ENCODE measurements around the gene HHEX. TPM values are rescaled to one million over a fixed set of nuclear protein-coding genes. Genes with fewer than 3 reads are reported as not detected.
A peak's percentile ranks its signal among the peaks of the same experiment; 100 is the strongest.

The HHEX gene
- total and polyA plus RNA-seq, 10 donors, result 45.9 to 81.1 (median 58.4) TPM

DNA sequence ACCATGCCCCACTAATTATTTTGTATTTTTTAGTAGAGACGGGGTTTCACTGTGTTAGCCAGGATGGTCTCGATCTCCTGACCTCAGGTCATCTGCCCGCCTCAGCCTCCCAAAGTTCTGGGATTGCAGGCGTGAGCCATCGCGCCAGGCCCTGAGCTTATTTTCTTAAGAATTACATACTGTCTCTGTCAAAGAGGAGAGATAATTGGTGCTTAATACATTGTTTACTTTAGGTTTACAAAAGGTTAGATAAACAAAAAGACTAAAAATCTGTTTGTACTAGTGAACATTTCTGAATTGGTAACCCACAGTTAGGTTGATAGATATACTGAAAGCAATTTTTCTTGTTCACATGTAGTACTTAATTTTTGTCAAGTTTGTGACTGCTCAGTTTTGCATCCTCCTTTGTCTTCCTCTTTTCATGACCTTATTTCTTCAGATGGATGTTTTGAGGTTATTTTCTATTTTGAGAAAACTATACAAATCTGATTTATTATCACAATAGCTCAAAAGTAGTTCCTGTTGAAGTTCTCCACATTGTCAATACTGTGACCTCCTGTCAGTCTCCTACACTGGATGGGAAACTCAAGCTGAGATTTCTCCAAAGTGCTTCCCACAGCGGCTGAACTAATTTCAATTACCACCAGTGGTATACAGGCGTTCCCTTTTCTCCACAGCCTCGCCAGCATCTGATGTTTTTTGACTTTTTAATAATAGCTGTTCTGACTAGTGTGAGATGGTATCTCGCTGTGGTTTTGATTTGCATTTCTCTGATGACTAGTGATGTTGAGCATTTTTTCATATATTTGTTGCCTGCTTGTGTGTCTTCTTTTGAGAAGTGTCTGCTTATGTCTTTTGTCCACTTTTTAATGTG is 22.5 kb downstream of the HHEX start:
- peak overlapping the region; percentile 4 to 80 (median 63) for H3K27ac ChIP-seq
- WGBS, 5 donors, result 70 to 75% (median 71%) methylated on average over 10 of the region's 10 CpGs
- intact Hi-C loops (cut with DNase I; ENCODE audit: low total_unique reads), result no loop called here

DNA sequence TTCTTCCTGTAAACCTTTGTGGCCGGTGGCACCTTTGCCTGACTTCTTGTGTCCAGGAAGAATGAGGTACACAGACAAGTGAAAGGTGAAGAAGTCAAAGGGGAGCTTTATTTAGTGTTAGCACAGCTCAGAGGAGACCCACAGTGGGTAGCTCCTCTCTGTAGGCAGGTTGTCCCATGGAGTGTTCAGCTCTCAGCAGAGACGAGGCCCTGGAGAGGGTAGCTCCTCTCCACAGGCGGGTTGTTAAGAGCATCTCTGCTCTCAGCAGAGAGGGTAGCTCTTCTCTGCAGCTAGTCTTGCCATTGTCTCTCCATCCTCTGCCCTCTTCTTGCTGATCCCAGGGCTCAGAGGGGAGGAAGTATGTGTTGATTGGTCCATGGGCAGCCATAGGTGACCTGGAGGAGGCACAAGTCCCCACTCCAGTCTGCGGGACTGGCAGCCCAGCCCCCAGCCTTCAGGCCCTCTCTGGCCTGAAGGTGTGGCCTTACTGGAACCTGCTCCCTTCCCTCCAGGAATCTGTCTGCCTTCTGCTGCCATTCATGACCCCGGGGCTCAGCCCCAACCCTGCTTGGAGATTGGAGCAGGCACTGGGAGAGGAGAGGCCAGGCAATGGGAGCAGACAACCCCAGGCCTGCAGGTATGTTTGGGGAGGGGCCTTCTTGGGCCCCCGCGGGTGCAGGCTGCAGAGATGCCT is 24.5 kb downstream of the HHEX start:
- intact Hi-C loops (cut with DNase I; ENCODE audit: low total_unique reads), result no loop called here
- WGBS, 5 donors, result 70 to 97% (median 90%) methylated on average over 5 to 7 of the region's 7 CpGs
- DNase-seq, result no peak
- peaks cover 4 to 57% (median 12%) of the 10 kb centered on the region in 6 donors for H3K4me1 ChIP-seq
- no peak for TF ChIP-seq POLR2AphosphoS5 (IDR thresholded peaks at IDR 0.05)
- TF ChIP-seq POLR2A (IDR thresholded peaks at IDR 0.05), result no peak
- H3K9me3 ChIP-seq, result peaks cover 0 to 8% (median 3%) of the 10 kb centered on the region in 8 donors
- no peak overlapping the region for H3K4me3 ChIP-seq
- H3K36me3 ChIP-seq, result no peaks in the 10 kb centered on the region
- peaks cover 0 to 40% (median 0%) of the 10 kb centered on the region in 7 donors for H3K27me3 ChIP-seq (replicated peaks in 1 of 7)
- H3K27ac ChIP-seq, result no peak overlapping the region

More for the DNA sequence above, 22.5 kb downstream of the HHEX start:
- Histone ChIP-seq H3K9me3 (peaks cover 0 to 8% (median 3%) of the 10 kb centered on the region in 8 donors), H3K4me1 (peaks cover 4 to 55% (median 12%) of the 10 kb centered on the region in 6 donors), H3K4me3 (peak overlapping the region in 1 of 8 donors; percentile 32), H3K36me3 (no peaks in the 10 kb centered on the region), H3K27me3 (replicated peaks in 1 of 7) (peaks cover 0 to 22% (median 0%) of the 10 kb centered on the region in 7 donors)
- no peak for DNase-seq
- TF ChIP-seq POLR2AphosphoS5 (IDR thresholded peaks at IDR 0.05) (no peak), POLR2A (IDR thresholded peaks at IDR 0.05) (no peak)
- TF ChIP-seq, protein P1, sequence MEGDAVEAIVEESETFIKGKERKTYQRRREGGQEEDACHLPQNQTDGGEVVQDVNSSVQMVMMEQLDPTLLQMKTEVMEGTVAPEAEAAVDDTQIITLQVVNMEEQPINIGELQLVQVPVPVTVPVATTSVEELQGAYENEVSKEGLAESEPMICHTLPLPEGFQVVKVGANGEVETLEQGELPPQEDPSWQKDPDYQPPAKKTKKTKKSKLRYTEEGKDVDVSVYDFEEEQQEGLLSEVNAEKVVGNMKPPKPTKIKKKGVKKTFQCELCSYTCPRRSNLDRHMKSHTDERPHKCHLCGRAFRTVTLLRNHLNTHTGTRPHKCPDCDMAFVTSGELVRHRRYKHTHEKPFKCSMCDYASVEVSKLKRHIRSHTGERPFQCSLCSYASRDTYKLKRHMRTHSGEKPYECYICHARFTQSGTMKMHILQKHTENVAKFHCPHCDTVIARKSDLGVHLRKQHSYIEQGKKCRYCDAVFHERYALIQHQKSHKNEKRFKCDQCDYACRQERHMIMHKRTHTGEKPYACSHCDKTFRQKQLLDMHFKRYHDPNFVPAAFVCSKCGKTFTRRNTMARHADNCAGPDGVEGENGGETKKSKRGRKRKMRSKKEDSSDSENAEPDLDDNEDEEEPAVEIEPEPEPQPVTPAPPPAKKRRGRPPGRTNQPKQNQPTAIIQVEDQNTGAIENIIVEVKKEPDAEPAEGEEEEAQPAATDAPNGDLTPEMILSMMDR (IDR thresholded peaks at IDR 0.05 in 8 of 11, conservative IDR thresholded peaks at IDR 0.05 in 3 of 11), result no peak

GRCh38 chr10:92714872-92715271 is 25.1 kb downstream of the HHEX start:
- Histone ChIP-seq H3K36me3 (no peaks in the 10 kb centered on the region), H3K4me1 (peaks cover 4 to 63% (median 12%) of the 10 kb centered on the region in 6 donors), H3K27me3 (replicated peaks in 1 of 7) (peaks cover 0 to 43% (median 0%) of the 10 kb centered on the region in 7 donors), H3K9me3 (peaks cover 0 to 8% (median 3%) of the 10 kb centered on the region in 8 donors), H3K27ac (no peak overlapping the region), H3K4me3 (no peak overlapping the region)
- TF ChIP-seq POLR2AphosphoS5 (IDR thresholded peaks at IDR 0.05) (no peak), POLR2A (IDR thresholded peaks at IDR 0.05) (no peak)
- TF ChIP-seq, protein P1 (IDR thresholded peaks at IDR 0.05 in 8 of 11, conservative IDR thresholded peaks at IDR 0.05 in 3 of 11), result no peak
- WGBS, 5 donors, result 88 to 95% (median 94%) methylated on average over 3 of the region's 3 CpGs
- intact Hi-C loops (cut with DNase I; ENCODE audit: low total_unique reads), result no loop called here
- no peak for DNase-seq

- intact Hi-C loops (cut with DNase I; ENCODE audit: low total_unique reads), result no loop called here
- Histone ChIP-seq H3K4me3 (no peak overlapping the region), H3K27me3 (replicated peaks in 1 of 7) (peaks cover 0 to 53% (median 0%) of the 10 kb centered on the region in 7 donors), H3K27ac (no peak overlapping the region), H3K4me1 (peaks cover 0 to 44% (median 16%) of the 10 kb centered on the region in 6 donors), H3K36me3 (no peaks in the 10 kb centered on the region), H3K9me3 (no peaks in the 10 kb centered on the region)
- 54 to 66% (median 59%) methylated on average over 5 of the region's 5 CpGs for WGBS, 5 donors
- TF ChIP-seq, protein P1 (IDR thresholded peaks at IDR 0.05 in 8 of 11, conservative IDR thresholded peaks at IDR 0.05 in 3 of 11), result no peak
- TF ChIP-seq POLR2A (IDR thresholded peaks at IDR 0.05) (no peak), POLR2AphosphoS5 (IDR thresholded peaks at IDR 0.05) (no peak)
- DNase-seq, result no peak
These were observed 30.5 kb downstream of the HHEX start for GRCh38 chr10:92719991-92720830.

All from spleen (tissue), 11 donors.